HepG2 (cell line): ENCODE measurements around the gene TBC1D12. TPM values are rescaled to one million over a fixed set of nuclear protein-coding genes. Genes with fewer than 3 reads are reported as not detected.

Experiments
- ATF7-NPFF ChIP-seq: sonication (generic); formaldehyde crosslinking; IDR thresholded peaks from 2 replicates; pipeline ENCODE4 v1.8.1; 2023; ENCODE audit warnings: mild to moderate bottlenecking, low read depth, missing genetic modification reagents, moderate library complexity
- BHLHE40 ChIP-seq: IDR thresholded peaks from 2 replicates; pipeline ENCODE4 v1.6.1; 2011; ENCODE audit warnings: low read length, improper control_type of control experiment
- CHCHD3 ChIP-seq: sonication (generic); formaldehyde crosslinking; IDR thresholded peaks from 2 replicates; pipeline ENCODE4 v1.8.0; 2022; ENCODE audit warnings: mild to moderate bottlenecking, missing genetic modification reagents, moderate library complexity
- GRHL1 ChIP-seq: sonication (generic); formaldehyde crosslinking; conservative IDR thresholded peaks from 2 replicates; pipeline ENCODE4 v1.8.0; 2022; ENCODE audit warnings: missing genetic modification reagents
- HNF1B ChIP-seq: sonication (generic); formaldehyde crosslinking; IDR thresholded peaks from 2 replicates; pipeline ENCODE4 v1.5.1; 2020; ENCODE audit warnings: mild to moderate bottlenecking, moderate library complexity, missing genetic modification reagents
- KMT2B ChIP-seq: IDR thresholded peaks from 2 replicates; pipeline ENCODE4 v1.6.1; 2016; ENCODE audit warnings: missing genetic modification reagents, missing compliant biosample characterization
- NR2F1 ChIP-seq, 2 experiments: fragments of 450-650 bp in 1 of 2; formaldehyde crosslinking in 1 of 2; IDR thresholded peaks; 2 replicates each; pipeline versions ENCODE4 v1.5.0 to v1.6.1; 2016 to 2020; ENCODE audit warnings: mild to moderate bottlenecking in 1 of 2, missing compliant biosample characterization in 1 of 2, missing genetic modification reagents in 1 of 2, moderate library complexity in 1 of 2
- POLR2AphosphoS5 ChIP-seq: IDR thresholded peaks from 2 replicates; pipeline ENCODE4 v1.6.1; 2012; ENCODE audit warnings: low read depth, low read length
- RARG ChIP-seq: sonication (generic); formaldehyde crosslinking; IDR thresholded peaks from 2 replicates; pipeline ENCODE4 v1.4.0; 2020; ENCODE audit warnings: low read depth, mild to moderate bottlenecking, missing genetic modification reagents
- RNF2 ChIP-seq: fragments of 450-650 bp; conservative IDR thresholded peaks from 2 replicates; pipeline ENCODE4 v1.6.1; 2016; ENCODE audit warnings: low read depth
- SIN3A ChIP-seq: IDR thresholded peaks from 2 replicates; pipeline ENCODE4 v1.6.1; 2011; ENCODE audit warnings: low read depth, mild to moderate bottlenecking, control low read depth, low read length, borderline replicate concordance
- SMAD3 ChIP-seq: sonication (generic); formaldehyde crosslinking; IDR thresholded peaks from 2 replicates; pipeline ENCODE4 v1.4.0; 2020; ENCODE audit warnings: missing genetic modification reagents
- SP5 ChIP-seq: IDR thresholded peaks from 2 replicates; pipeline ENCODE4 v1.6.1; 2016; ENCODE audit warnings: low read depth, borderline replicate concordance
- SRF ChIP-seq: IDR thresholded peaks from 2 replicates; pipeline ENCODE4 v1.6.1; 2011; ENCODE audit warnings: mild to moderate bottlenecking, low read depth, low read length, moderate library complexity
- TFDP2 ChIP-seq: sonication (generic); formaldehyde crosslinking; IDR thresholded peaks from 2 replicates; pipeline ENCODE4 v1.4.0; 2020; ENCODE audit warnings: missing genetic modification reagents
- ZBTB37 ChIP-seq: sonication (generic); formaldehyde crosslinking; IDR thresholded peaks from 2 replicates; pipeline ENCODE4 v1.4.0; 2020; ENCODE audit warnings: mild to moderate bottlenecking, missing genetic modification reagents
- ZBTB46 ChIP-seq: sonication (generic); formaldehyde crosslinking; IDR thresholded peaks from 2 replicates; pipeline ENCODE4 v1.4.0; 2020; ENCODE audit warnings: mild to moderate bottlenecking, missing genetic modification reagents, borderline replicate concordance
- ZNF230 ChIP-seq: sonication (generic); formaldehyde crosslinking; IDR thresholded peaks from 2 replicates; pipeline ENCODE4 v1.4.0; 2020; ENCODE audit warnings: mild to moderate bottlenecking, missing genetic modification reagents
- ZNF580 ChIP-seq: IDR thresholded peaks from 2 replicates; pipeline ENCODE4 v1.6.1; 2016; ENCODE audit warnings: low read depth, borderline replicate concordance
- ZNF878 ChIP-seq: sonication (generic); formaldehyde crosslinking; IDR thresholded peaks from 2 replicates; pipeline ENCODE4 v1.8.1; 2023; ENCODE audit warnings: mild to moderate bottlenecking, missing genetic modification reagents, moderate library complexity
- polyA plus RNA-seq, 8 experiments: library from polyadenylated mRNA; depleted of rRNA in 3 of 8; stranded (reverse) in 7 of 8; unstranded in 1 of 8; fragments of >200 nt; fragmentation: Illumina TruSeq in 4 of 8; extraction: Trizol in 4 of 8; gene quantifications; 2 replicates each; pipeline versions ENCODE4 v1.2.1 to v1.2.3, GENCODE V29; 2011 to 2016; ENCODE audit warnings: low read depth in 4 of 8, missing spikeins in 1 of 8, mixed read lengths in 1 of 8; ENCODE audit not compliant: insufficient read depth in 1 of 8
- total RNA-seq, 5 experiments: library from RNA; depleted of rRNA; stranded (reverse); fragments of >200 nt; fragmentation: Illumina TruSeq; extraction: Trizol; gene quantifications; 2 replicates each; pipeline ENCODE4 v1.2.3, GENCODE V29; 2016; ENCODE audit warnings: low read depth in 1 of 5

The TBC1D12 gene
- total and polyA plus RNA-seq, 2 of the 13 experiments (the other 11 are each of a cell fraction or from before 2014, with no cell fraction given): 5.7 to 6.2 TPM

GRCh38 chr10:94362360-94363250 is 39.7 kb upstream of the TBC1D12 start, which contains the start of gene NOC3L (continued):
- TF ChIP-seq ZNF580 (peak; percentile 97), SRF (peak; percentile 5; the same call in 1 of the 2 replicates), ZBTB46 (CRISPR knock-in tag) (no peak), ZNF230 (peak; percentile 88; the same call in 1 of the 2 replicates), ATF7-NPFF (CRISPR knock-in tag) (peak; percentile 99), POLR2AphosphoS5 (peak; percentile 93), CHCHD3 (CRISPR knock-in tag) (peak; percentile 95), BHLHE40 (peak; percentile 93), KMT2B (CRISPR knock-in tag) (peak; percentile 98), RARG (CRISPR knock-in tag) (no peak; the same call in 1 of the 2 replicates), TFDP2 (peak; percentile 98), ZBTB37 (CRISPR knock-in tag) (no peak), ZNF878 (CRISPR knock-in tag) (peak; percentile 96), SP5 (peak; percentile 62; the same call in 1 of the 2 replicates), NR2F1 (CRISPR knock-in tag; IDR thresholded peaks at IDR 0.05) (no peak), SIN3A (peak; percentile 88), SMAD3 (CRISPR knock-in tag) (peak; percentile 95), GRHL1 (CRISPR knock-in tag) (no peak), RNF2 (peak; percentile 99), HNF1B (CRISPR knock-in tag) (peak; percentile 48; the same call in 1 of the 2 replicates)
